Endothelial cell (in vitro differentiated cells): ENCODE results near the gene TMCO6. TPM values are rescaled to one million over a fixed set of nuclear protein-coding genes. Genes with fewer than 3 reads are reported as not detected.
"Not testable (repeated sequence)": the region's sequence is repeated elsewhere in the genome, so short reads cannot be mapped to it uniquely, and the experiment has no call there.

Source experiments
- DNase-seq: peaks from one replicate; pipeline ENCODE4 v3.0.0; 2021; ENCODE audit warnings: low spot score
- H3K27ac Mint-ChIP-seq: one replicate; pipeline ENCODE4 v1.8.0; 2021; ENCODE audit warnings: mixed read lengths, inconsistent platforms; ENCODE audit not compliant: unreplicated experiment
- H3K27me3 Mint-ChIP-seq: one replicate; pipeline ENCODE4 v1.8.0; 2021; ENCODE audit warnings: mild to moderate bottlenecking, moderate library complexity, mixed read lengths, inconsistent platforms; ENCODE audit not compliant: unreplicated experiment
- H3K36me3 Mint-ChIP-seq: one replicate; pipeline ENCODE4 v1.8.0; 2021; ENCODE audit warnings: mild to moderate bottlenecking, low read depth, mixed read lengths, inconsistent platforms; ENCODE audit not compliant: unreplicated experiment
- H3K4me1 Mint-ChIP-seq: one replicate; pipeline ENCODE4 v1.8.0; 2021; ENCODE audit warnings: mild to moderate bottlenecking, mixed read lengths, inconsistent platforms; ENCODE audit not compliant: unreplicated experiment
- H3K4me3 Mint-ChIP-seq: one replicate; pipeline ENCODE4 v1.8.0; 2021; ENCODE audit warnings: mild to moderate bottlenecking, mixed read lengths, inconsistent platforms; ENCODE audit not compliant: unreplicated experiment
- H3K9me3 Mint-ChIP-seq: one replicate; pipeline ENCODE4 v1.8.0; 2021; ENCODE audit warnings: mixed read lengths, inconsistent platforms; ENCODE audit not compliant: unreplicated experiment
- CTCF ChIP-seq: fragments of 200-600 bp; sonication (generic); IDR thresholded peaks from one replicate; pipeline ENCODE4 v1.5.0; 2021; ENCODE audit warnings: antibody characterized with exemption; ENCODE audit not compliant: unreplicated experiment
- total RNA-seq: library from RNA; stranded (reverse); fragmentation: NEBNext Ultra II Directional; extraction: Animal tissue kit (Norgen Biotek cat#: 25700); gene quantifications from one replicate; pipeline ENCODE4 v1.2.1, GENCODE V29; 2021; ENCODE audit not compliant: unreplicated experiment

Gene TMCO6
- total RNA-seq, 1 donor from 2014 or later, result 22.7 TPM

- H3K4me1 Mint-ChIP-seq, result peaks cover 26% of the 10 kb centered on the region
- peaks cover 11% of the 10 kb centered on the region for H3K27me3 Mint-ChIP-seq
- peaks cover 37% of the 10 kb centered on the region for H3K36me3 Mint-ChIP-seq
- no peak for TF ChIP-seq CTCF
- H3K9me3 Mint-ChIP-seq, result no peaks in the 10 kb centered on the region
- H3K4me3 Mint-ChIP-seq, result no peak overlapping the region
- DNase-seq, result no peak
- H3K27ac Mint-ChIP-seq, result no peak overlapping the region
Observed at GRCh38 chr5:140641716-140642115, 2.5 kb downstream of the TMCO6 start.

GRCh38 chr5:140642718-140643117 is 3.5 kb downstream of the TMCO6 start:
- Mint-ChIP-seq H3K4me3 (no peak overlapping the region), H3K27me3 (peaks cover 16% of the 10 kb centered on the region), H3K36me3 (peaks cover 41% of the 10 kb centered on the region), H3K27ac (no peak overlapping the region), H3K9me3 (no peaks in the 10 kb centered on the region), H3K4me1 (peaks cover 33% of the 10 kb centered on the region)
- no peak for DNase-seq
- no peak for TF ChIP-seq CTCF

GRCh38 chr5:140647042-140647419 is 7.8 kb downstream of the TMCO6 start:
- Mint-ChIP-seq H3K4me1 (peaks cover 18% of the 10 kb centered on the region), H3K9me3 (no peaks in the 10 kb centered on the region), H3K4me3 (peak overlapping the region; percentile 100), H3K36me3 (peaks cover 50% of the 10 kb centered on the region), H3K27ac (peak overlapping the region; percentile 74), H3K27me3 (peaks cover 19% of the 10 kb centered on the region)
- DNase-seq, result no peak
- no peak for TF ChIP-seq CTCF

- H3K27me3 Mint-ChIP-seq, result no peaks in the 10 kb centered on the region
- no peaks in the 10 kb centered on the region for H3K9me3 Mint-ChIP-seq
- no peak for TF ChIP-seq CTCF
- H3K36me3 Mint-ChIP-seq, result peaks cover 60% of the 10 kb centered on the region
- H3K4me1 Mint-ChIP-seq, result peaks cover 3% of the 10 kb centered on the region
- no peak for DNase-seq
- no peak overlapping the region for H3K27ac Mint-ChIP-seq
- H3K4me3 Mint-ChIP-seq, result peak overlapping the region; percentile 70
Observed at GRCh38 chr5:140658870-140659269, 19.6 kb downstream of the TMCO6 start.

GRCh38 chr5:140660371-140660770 is 21.1 kb downstream of the TMCO6 start:
- not testable (repeated sequence) for H3K27me3 Mint-ChIP-seq, H3K4me1 Mint-ChIP-seq, H3K9me3 Mint-ChIP-seq, DNase-seq, H3K27ac Mint-ChIP-seq
- H3K4me3 Mint-ChIP-seq, result peak overlapping the region; percentile 47
- H3K36me3 Mint-ChIP-seq, result peaks cover 48% of the 10 kb centered on the region

- no peak for DNase-seq
- no peak for TF ChIP-seq CTCF
- Mint-ChIP-seq H3K4me3 (peak overlapping the region; percentile 97), H3K27me3 (peaks cover 9% of the 10 kb centered on the region), H3K4me1 (peaks cover 14% of the 10 kb centered on the region), H3K9me3 (no peaks in the 10 kb centered on the region), H3K27ac (no peak overlapping the region), H3K36me3 (peaks cover 51% of the 10 kb centered on the region)
Observed at GRCh38 chr5:140664030-140664358, 24.7 kb downstream of the TMCO6 start.
